ENCODE measurements around the gene ABTB2.

ABTB2 gene

DNA sequence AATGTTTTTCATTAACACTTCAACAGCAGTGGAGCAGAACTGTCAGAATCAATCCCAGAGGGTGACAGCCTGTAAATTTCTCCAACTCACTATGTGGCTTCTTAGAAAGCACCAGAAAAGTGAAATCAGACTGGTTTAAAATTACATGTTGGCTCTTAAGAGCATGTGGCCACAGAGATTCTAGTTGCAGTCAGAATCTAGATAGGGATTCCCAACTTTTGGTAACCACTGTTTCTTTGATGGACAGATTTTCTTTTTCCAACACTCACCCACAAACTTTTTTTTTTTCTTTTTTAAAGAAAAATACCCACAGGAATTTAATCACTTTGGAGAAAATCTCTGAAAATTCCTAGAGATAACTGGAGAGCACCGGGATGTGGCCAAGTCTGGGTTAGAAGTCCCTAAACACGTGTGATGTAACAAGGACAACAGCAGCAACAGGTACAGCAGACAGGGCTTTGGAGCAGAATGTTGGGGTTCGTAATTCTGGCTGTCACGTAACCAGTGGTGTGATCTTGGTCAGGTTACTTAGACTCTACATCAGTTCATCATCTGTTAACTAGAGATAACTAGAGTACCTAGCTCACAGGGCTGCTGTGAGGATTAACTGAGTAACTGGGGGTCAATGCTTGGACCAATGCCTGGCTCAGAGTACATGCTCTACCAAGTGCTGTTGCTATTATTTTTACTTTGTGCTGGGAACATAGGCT is 152.3 kb downstream of the ABTB2 start:
- no peak for DNase-seq (ENCODE audit: low read depth in 1 of 2, low spot score in 1 of 2)
- Histone ChIP-seq H3K27ac (replicated peaks) (no peak overlapping the region), H3K27me3 (ENCODE audit: insufficient read depth, poor library complexity, severe bottlenecking) (no peaks in the 10 kb centered on the region), H3K4me3 (replicated peaks; ENCODE audit: insufficient read depth, low read length) (no peak overlapping the region)
- TF ChIP-seq, protein P1, sequence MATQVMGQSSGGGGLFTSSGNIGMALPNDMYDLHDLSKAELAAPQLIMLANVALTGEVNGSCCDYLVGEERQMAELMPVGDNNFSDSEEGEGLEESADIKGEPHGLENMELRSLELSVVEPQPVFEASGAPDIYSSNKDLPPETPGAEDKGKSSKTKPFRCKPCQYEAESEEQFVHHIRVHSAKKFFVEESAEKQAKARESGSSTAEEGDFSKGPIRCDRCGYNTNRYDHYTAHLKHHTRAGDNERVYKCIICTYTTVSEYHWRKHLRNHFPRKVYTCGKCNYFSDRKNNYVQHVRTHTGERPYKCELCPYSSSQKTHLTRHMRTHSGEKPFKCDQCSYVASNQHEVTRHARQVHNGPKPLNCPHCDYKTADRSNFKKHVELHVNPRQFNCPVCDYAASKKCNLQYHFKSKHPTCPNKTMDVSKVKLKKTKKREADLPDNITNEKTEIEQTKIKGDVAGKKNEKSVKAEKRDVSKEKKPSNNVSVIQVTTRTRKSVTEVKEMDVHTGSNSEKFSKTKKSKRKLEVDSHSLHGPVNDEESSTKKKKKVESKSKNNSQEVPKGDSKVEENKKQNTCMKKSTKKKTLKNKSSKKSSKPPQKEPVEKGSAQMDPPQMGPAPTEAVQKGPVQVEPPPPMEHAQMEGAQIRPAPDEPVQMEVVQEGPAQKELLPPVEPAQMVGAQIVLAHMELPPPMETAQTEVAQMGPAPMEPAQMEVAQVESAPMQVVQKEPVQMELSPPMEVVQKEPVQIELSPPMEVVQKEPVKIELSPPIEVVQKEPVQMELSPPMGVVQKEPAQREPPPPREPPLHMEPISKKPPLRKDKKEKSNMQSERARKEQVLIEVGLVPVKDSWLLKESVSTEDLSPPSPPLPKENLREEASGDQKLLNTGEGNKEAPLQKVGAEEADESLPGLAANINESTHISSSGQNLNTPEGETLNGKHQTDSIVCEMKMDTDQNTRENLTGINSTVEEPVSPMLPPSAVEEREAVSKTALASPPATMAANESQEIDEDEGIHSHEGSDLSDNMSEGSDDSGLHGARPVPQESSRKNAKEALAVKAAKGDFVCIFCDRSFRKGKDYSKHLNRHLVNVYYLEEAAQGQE (IDR thresholded peaks at IDR 0.05; ENCODE audit: insufficient replicate concordance, low read depth) = no peak
- TF ChIP-seq SPI1 (IDR thresholded peaks at IDR 0.05; ENCODE audit: borderline replicate concordance, low read depth) = no peak
- TF ChIP-seq, protein P2, sequence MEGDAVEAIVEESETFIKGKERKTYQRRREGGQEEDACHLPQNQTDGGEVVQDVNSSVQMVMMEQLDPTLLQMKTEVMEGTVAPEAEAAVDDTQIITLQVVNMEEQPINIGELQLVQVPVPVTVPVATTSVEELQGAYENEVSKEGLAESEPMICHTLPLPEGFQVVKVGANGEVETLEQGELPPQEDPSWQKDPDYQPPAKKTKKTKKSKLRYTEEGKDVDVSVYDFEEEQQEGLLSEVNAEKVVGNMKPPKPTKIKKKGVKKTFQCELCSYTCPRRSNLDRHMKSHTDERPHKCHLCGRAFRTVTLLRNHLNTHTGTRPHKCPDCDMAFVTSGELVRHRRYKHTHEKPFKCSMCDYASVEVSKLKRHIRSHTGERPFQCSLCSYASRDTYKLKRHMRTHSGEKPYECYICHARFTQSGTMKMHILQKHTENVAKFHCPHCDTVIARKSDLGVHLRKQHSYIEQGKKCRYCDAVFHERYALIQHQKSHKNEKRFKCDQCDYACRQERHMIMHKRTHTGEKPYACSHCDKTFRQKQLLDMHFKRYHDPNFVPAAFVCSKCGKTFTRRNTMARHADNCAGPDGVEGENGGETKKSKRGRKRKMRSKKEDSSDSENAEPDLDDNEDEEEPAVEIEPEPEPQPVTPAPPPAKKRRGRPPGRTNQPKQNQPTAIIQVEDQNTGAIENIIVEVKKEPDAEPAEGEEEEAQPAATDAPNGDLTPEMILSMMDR (IDR thresholded peaks at IDR 0.05; ENCODE audit: insufficient read depth, low read length) = no peak
- TF ChIP-seq POLR2AphosphoS5 (IDR thresholded peaks at IDR 0.05; ENCODE audit: low read depth) = no peak
- TF ChIP-seq GABPA (IDR thresholded peaks at IDR 0.05; ENCODE audit: low read depth) = no peak

DNA sequence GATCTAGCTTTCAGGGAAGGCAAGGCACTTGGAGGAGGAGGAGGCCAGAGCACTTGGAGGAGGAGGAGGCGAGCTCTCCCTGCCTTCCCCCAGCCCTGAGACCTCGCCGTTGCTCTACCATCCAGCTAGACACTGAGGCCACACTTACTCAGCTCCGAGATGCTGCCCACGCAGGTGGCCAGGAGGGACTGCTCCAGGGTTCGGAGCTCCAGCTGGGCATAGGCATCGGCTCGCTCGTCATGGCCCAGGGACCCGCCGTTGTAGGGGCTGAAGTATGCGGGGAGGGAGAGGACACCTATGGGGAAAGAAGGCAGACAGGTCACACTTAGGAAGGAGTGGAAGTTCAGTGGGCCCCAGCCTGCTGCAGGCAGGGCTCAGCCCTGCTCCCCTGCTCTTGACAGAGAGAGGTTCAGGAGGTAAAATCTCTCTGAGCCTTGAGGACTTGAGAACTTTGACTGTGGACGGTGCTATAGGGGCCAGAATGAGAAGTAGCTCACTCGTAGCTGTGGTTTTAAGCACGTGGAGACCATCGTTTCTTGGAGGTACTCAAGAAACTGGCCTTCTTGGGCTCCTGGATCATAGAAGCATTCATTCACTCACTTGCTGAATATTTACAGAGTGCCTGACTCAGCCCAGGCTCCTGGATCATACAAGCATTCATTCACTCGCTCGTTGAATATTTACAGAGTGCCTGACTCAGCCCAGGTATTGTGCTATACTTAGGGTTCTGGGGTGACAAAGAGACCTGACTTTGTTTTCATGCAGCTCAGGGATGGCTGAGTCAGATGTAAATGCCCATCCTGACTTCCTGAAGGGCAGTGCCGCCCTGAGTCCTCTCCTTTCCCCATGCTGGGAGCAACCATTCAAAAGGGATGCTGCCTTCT is 153.2 kb downstream of the ABTB2 start:
- no peak overlapping the region for H3K27ac ChIP-seq (replicated peaks)
- TF ChIP-seq SPI1 (IDR thresholded peaks at IDR 0.05; ENCODE audit: borderline replicate concordance, low read depth) = no peak
- TF ChIP-seq, protein P2 (IDR thresholded peaks at IDR 0.05; ENCODE audit: insufficient read depth, low read length) = no peak
- no peak for TF ChIP-seq POLR2AphosphoS5 (IDR thresholded peaks at IDR 0.05; ENCODE audit: low read depth)
- TF ChIP-seq, protein P1 (IDR thresholded peaks at IDR 0.05; ENCODE audit: insufficient replicate concordance, low read depth) = no peak
- TF ChIP-seq GABPA (IDR thresholded peaks at IDR 0.05; ENCODE audit: low read depth) = no peak
- H3K27me3 ChIP-seq (ENCODE audit: insufficient read depth, poor library complexity, severe bottlenecking) = no peaks in the 10 kb centered on the region
- no peak overlapping the region for H3K4me3 ChIP-seq (replicated peaks; ENCODE audit: insufficient read depth, low read length)
- DNase-seq (ENCODE audit: low read depth in 1 of 2, low spot score in 1 of 2) = no peak

DNA sequence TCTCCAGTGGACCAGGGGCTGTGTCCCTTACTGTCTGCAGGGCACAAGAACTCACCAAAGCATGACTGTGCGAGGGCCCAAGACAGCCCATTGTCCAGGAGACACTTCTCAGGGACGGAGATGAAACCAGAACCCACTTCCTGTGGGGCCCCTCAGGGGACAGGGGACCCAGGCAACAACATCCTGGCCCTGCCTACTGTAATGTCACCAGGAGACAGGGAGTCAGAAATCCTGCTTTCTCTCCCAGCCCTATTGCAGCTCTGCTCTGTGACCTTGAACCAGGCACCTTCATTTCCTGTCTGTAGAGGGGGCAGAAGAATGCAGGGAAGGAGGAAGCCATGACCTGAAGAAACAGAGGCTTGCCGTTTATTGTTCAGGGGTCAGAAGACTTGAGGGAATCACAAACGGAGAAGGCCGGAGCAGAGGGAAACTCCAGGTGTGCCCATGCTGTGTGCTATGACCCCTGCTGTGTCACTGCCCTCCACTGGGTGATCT is 154.4 kb downstream of the ABTB2 start:
- Histone ChIP-seq H3K27ac (replicated peaks) (no peak overlapping the region), H3K27me3 (ENCODE audit: insufficient read depth, poor library complexity, severe bottlenecking) (no peaks in the 10 kb centered on the region), H3K4me3 (replicated peaks; ENCODE audit: insufficient read depth, low read length) (no peak overlapping the region)
- no peak for DNase-seq (ENCODE audit: low read depth in 1 of 2, low spot score in 1 of 2)
- TF ChIP-seq, protein P1 (IDR thresholded peaks at IDR 0.05; ENCODE audit: insufficient replicate concordance, low read depth) = no peak
- TF ChIP-seq GABPA (IDR thresholded peaks at IDR 0.05; ENCODE audit: low read depth) (no peak), POLR2AphosphoS5 (IDR thresholded peaks at IDR 0.05; ENCODE audit: low read depth) (no peak), SPI1 (IDR thresholded peaks at IDR 0.05; ENCODE audit: borderline replicate concordance, low read depth) (no peak)
- TF ChIP-seq, protein P2 (IDR thresholded peaks at IDR 0.05; ENCODE audit: insufficient read depth, low read length) = no peak
